HG03066 (cell line): ENCODE results near the gene OCIAD1.
A peak's percentile ranks its signal among the peaks of the same experiment; 100 is the strongest.
"Not testable (repeated sequence)": the region's sequence is repeated elsewhere in the genome, so short reads cannot be mapped to it uniquely, and the experiment has no call there.

ENCODE experiments used
- ATAC-seq: cut with Tn5 transposase; IDR thresholded peaks from one replicate; pipeline ENCODE4 v1.9.1; 2021; ENCODE audit warnings: low read depth; ENCODE audit not compliant: unreplicated experiment

The OCIAD1 gene, protein sequence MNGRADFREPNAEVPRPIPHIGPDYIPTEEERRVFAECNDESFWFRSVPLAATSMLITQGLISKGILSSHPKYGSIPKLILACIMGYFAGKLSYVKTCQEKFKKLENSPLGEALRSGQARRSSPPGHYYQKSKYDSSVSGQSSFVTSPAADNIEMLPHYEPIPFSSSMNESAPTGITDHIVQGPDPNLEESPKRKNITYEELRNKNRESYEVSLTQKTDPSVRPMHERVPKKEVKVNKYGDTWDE

GRCh38 chr4:48830706-48831531, at the start of gene OCIAD1:
TSS of gene OCIAD1 (plus strand) at chr4:48831088. CDS start at chr4:48832625, 1,537 bp downstream.
- ATAC-seq, result peak; percentile 99

- ATAC-seq, result no peak
Measured at GRCh38 chr4:48781968-48782367, 48.9 kb upstream of the OCIAD1 start.

DNA sequence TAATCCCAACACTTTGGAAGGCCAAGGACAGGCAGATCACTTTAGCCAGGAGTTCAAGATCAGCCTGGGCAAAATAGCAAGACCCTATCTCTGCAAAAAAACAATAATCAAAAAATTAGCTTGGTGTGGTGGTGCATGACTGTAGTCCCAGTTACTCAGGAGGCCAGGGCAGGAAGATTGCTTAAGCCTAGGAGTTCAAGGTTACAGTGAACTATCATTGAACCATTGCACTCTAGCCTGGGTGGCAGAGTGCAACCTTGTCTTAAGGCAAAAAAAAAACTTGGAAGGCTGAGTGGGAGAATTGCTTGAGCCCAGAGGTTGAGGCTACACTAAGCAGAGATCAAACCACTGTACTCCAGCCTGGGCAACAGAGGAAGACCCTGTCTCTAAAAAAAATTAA, 45.6 kb upstream of the OCIAD1 start:
- ATAC-seq, result no peak

- no peak for ATAC-seq
Measured at GRCh38 chr4:48786549-48786948, 44.3 kb upstream of the OCIAD1 start.

DNA sequence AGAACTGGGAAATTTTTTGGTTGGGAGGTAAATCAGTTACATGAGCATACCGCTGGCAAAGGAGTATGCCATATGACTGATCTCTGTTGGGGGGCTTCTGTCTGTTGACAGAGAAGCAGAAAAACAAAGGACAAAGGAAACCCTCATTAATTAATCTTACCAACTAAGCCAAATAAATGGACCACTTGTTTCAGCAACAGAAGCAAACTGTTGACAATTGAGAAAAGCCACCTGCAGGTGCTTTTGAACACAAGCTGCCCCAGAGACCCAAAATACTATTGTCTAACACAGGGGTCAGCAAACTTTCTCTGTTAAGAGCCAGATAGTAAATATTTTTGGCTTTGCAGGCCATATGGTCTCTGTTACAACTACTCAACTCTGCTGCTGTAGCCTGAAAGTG, 43.8 kb upstream of the OCIAD1 start:
- no peak for ATAC-seq

GRCh38 chr4:48790561-48790960, 40.3 kb upstream of the OCIAD1 start:
- no peak for ATAC-seq

GRCh38 chr4:48791313-48791712, 39.6 kb upstream of the OCIAD1 start:
- no peak for ATAC-seq

DNA sequence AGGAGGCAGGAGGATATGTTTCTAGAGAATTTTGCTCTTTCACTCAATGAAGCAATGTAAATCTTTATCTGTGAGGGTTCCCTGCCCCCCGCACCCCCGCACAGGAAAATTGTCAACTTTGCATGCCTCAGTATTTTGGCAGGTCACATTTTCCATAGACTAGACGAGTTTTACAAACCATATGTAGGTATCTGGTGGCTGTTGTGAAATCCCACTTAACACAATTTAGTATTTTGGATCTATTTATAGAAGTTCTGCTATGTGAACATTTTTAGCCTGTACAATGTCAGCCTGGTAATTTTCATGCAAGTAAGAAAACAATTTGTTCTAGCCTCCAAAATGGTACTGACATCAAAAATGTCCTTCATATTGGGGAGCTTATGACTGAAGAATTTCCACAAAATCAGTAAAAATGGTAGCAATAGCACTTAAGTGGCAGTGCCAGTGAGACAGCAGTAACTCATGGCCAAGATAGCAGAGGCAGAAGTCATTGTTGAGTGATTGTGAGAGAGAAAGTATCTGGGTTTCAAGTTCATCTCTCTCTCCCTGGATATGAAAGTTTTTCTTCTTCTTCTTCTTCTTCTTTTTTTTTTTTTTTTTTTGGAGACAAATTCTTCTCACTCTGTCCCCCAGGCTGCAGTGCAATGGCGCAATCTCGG, 38.4 kb upstream of the OCIAD1 start:
- no peak for ATAC-seq

DNA sequence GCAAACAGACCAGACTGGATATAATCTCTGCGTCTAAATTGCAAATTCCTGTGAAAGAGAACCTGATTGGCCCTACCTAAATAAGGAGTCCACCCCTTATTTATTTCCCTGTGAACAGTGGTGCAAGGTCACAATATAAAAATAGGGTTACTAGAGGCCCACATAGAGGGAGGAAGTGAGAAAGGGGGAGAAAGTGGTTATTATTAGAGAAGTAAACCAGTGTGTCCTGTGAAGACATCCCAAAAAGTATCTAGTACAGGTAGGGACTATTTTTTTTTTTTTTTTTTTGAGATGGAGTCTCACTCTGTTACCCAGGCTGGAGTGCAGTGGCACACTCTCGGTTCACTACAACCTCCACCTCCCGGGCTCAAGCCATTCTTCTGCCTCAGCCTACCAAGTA, 35.8 kb upstream of the OCIAD1 start:
- no peak for ATAC-seq

DNA sequence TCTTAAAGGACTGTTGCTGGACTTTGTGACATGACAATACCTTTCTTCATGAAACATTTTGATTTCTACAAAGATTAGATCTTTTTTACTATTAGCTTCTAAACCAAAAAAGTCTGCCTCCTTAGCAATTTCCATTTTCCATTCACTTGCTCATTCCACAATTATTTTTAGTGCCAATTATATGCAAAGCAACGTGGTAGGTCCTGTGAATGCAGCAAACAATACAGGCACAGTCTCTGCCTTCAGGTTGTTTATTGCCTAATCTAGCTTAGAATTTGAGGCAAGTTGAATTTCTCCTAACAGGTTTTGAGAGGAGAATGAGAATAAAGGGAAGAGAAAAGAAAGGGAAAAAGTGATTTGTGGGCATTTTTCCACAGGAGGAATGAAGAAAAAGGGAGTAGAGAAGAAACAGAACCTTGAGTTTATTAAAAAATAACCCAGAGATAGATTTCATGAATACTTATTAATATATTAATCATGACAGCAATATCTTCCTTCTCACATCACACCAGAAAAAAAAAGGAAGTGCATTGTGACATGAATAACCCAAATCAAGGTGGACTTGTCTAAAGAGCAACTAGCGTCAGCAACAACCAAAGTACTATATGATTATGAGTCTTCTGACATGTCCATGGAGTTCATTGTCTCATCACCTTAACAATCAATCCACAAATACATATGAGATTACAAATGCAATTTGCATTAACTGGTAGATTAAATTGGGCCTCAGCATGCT, 34.5 kb upstream of the OCIAD1 start:
- no peak for ATAC-seq

GRCh38 chr4:48796927-48797679, 33.8 kb upstream of the OCIAD1 start:
- ATAC-seq, result no peak

DNA sequence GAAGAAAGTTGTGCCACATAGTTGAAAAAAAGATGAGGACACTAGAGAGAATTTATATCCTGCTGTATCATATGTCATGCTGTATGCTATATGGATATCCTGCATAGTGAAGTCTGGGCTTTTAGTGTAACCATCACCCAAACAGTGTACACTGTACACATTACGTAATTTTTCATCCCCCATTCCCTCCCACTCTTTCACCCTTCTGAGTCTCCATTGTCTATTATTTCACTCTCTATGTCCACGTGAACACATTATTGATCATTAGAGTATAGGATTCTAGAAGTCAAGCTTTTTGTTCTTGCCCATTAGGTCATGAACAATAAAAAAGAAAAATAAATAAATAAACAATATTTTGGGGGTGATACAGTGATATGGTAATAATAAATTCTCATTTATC, 32.8 kb upstream of the OCIAD1 start:
- no peak for ATAC-seq

GRCh38 chr4:48799157-48799556, 31.7 kb upstream of the OCIAD1 start:
- ATAC-seq, result no peak

DNA sequence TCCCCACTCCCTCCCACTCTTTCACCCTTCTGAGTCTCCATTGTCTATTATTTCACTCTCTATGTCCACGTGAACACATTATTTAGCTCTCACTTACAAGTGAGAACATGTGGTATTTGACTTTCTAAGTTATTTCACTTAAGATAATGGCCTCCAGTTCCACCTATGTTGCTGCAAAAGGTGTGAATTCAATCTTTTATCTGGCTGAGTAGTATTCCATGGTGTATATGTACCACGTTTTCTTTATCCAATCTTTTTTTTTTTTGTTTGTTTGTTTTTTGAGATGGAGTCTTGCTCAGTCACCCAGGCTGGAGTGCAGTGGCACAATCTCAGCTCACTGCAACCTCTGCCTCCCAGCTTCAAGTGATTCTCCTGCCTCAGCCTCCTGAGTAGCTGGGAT, 30.7 kb upstream of the OCIAD1 start:
- not testable (repeated sequence) for ATAC-seq

DNA sequence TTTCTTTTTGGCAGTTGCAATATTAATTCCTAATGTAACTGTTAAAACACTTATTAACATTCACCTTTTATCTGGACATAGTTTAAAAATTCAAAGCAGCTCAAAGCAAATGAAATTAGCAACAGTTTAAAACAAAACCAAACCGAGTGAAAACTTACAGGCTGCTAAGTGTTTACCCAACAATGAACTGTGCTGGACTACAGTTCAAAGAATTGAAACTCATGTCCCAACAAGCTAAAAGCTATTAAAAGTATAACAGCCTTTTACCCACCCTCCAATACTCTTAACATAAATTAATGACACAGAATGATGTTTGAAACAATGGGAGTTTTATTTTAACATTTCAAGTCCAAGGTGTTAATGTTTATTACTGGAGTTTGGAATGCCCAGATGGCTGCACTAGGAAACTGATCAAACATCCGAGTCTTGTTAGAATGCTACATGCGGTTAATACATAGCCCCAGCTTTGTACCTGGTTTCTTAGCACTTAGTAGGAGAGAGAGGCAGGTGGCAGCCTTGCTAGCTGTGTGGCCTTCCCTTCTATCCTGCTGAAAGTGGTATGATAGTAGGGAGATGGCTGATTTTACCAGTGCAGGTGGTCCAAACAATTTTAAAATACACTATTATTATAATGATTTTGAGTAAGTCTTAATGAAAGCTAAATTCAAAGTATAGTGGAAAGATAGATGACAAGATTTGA, 29.7 kb upstream of the OCIAD1 start:
- no peak for ATAC-seq

- ATAC-seq, result no peak
Measured at GRCh38 chr4:48804584-48805301, 26.1 kb upstream of the OCIAD1 start.

DNA sequence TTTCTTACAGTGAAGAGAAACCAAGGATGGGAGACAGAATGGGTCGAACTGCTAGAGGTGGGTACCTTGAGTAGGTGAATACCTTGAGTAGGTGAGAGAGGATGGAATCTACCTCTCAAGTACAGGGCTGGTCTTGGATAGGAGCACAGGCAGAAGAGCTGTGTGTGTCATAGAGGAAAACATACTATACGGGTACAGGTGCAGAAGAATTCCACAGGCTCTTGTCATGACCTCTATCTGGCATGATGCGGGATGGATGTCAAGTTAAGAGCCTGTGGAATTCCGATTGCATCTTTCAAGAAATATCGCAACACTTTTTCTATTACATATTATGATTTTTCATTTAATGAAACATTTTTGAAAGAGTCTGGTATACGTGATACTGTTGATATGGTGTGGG, 18.0 kb upstream of the OCIAD1 start:
- ATAC-seq, result no peak

GRCh38 chr4:48813964-48814363, 16.9 kb upstream of the OCIAD1 start:
- ATAC-seq, result no peak

GRCh38 chr4:48815483-48815882, 15.4 kb upstream of the OCIAD1 start:
- ATAC-seq, result no peak
